NCI-H2081 (cell line): ENCODE data around the gene PEPD.

Source experiments
- DNase-seq, 2 experiments: peaks; one replicate each; lab custom pipeline; 2025; lab: John Stamatoyannopoulos, UW

Gene PEPD

DNA sequence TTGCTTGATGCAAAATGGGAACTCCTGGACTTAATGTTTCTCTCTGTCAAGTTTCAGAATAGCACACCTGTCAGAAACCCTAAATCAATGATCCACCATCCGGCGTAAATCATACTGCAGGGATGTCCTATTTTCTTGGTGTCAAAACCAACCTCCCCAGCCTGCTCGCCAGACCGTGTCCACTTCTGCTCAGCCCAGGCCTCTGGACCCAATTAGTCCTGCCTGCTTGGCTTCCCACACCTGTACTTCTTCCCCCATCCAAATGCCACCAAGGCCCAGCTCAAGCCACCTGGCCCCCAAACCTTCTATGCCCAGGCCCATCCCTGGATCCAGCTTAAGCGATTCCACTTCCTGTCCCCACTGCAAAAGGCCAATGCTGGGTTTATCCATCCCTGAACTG, 25.1 kb upstream of the PEPD start:
- no peak for DNase-seq

DNA sequence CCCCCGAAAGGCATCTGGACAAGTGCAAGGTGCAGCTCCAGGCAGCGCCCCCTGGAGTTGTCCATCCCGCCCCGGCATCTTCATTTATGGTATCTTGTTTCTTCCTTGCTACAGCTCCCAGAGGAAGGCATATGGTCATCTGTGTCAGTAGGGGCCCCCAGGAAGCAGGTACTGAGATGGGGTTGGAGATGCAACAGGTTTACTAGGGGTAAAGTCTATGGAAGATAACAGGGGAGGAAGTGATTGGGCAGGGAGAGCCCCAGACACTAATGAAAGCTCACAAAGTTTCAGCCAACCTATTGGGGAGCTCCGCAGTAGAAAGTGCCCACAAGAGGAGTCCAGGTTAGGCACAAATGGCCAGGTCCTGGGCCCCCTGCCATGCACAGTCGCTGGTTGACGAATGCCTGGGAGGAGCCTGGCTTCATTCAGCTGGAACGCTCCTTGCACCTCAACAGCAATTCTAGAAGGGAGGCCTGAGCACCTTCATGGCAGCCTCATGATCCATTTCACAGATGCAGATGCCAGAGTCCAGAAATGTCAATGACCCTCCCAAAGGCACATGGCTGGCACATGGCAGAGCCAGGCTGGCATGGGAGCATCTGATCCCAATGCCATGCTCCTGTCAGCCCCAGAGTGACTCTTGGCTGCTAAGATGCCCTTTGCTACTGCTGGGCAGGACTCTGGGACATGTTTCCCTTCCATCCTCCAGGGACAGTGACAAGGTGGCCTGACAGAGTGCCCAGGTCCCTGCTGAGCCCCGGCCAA, 23.8 kb upstream of the PEPD start:
- no peak for DNase-seq

GRCh38 chr19:33535226-33535625, 13.6 kb upstream of the PEPD start:
- no peak for DNase-seq

GRCh38 chr19:33532859-33533460, 11.4 kb upstream of the PEPD start:
- DNase-seq, result no peak

DNA sequence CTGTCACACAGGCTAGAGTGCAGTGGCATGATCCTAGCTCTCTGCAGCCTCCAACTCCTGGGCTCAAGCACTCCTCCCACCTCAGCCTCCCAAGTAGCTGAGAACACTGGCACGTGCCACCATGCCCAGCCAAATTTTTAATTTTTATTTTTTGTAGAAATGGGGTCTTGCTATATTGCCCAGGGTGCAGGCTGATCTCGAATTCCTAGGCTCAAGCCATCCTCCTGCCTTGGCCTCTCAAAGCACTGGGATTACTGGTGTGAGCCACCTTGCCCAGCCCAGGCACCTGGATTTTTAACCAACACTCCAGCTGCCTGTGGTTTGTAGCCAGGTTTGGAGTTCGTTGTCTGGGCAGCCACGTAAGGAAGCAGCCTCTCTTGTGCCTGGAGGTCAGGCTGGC, 9.3 kb upstream of the PEPD start:
- no peak for DNase-seq

DNA sequence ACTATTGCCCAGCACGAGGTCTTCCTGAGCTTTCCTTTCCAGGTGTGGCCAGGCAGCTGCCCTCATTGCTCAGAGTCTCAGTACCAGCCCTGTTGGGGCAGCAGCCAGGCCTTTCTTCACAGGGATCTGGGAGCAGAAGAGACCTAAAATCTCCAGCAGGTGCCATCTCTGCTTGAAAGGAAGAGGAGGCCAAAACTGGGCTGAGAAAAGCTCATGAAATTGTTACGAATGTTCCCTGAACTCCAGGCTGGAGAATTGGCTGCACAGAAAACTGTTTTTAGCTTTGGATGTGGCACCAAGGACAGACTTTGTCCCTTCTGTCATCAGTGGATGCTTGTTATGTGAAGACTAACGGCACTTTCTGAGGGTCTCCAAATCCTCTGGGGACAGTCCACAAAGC, 8.7 kb upstream of the PEPD start:
- DNase-seq, result no peak

GRCh38 chr19:33529094-33529676, 7.6 kb upstream of the PEPD start:
- no peak for DNase-seq

DNA sequence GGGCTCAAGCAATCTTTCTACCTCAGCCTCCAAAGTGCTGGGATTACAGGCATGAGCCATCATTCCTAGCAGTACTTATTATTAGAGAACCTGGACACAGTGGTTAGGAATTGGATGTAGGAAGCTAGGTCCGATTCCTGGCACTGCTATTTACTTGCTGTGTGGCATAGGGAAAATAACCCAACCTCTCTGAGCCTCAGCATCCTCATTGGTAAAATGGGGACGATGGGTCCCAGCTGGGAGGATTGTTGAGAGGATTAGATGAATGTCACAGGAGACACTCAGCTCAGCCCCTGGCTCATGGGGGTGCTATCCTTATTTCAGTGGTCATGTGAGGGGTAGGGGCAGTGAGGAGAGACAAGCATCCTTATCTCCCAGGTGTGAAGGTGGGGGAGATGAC, 6.8 kb upstream of the PEPD start:
- no peak for DNase-seq

GRCh38 chr19:33527125-33527524, 5.5 kb upstream of the PEPD start:
- no peak for DNase-seq

- no peak for DNase-seq
Observed at GRCh38 chr19:33524024-33524664, 2.6 kb upstream of the PEPD start.

DNA sequence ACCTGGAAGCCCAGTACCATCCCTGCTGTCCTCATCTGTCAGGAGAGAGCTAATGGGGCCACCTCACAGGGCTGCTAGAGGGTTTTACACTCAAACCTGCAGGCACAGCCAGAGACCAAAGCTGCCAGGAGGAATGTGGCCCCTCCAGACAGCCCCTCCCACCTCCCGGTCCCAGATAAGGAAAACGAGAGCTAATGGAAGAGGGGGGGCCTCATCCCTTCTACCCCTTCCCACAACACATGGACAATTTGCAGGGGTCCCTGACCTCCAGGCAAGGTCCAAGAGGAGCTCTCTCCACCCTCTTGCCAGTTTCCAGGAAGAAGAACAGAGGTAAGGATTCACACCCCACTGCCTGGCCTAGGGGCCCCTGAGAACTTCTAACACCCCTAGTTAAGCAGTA, 1.6 kb upstream of the PEPD start:
- no peak for DNase-seq

DNA sequence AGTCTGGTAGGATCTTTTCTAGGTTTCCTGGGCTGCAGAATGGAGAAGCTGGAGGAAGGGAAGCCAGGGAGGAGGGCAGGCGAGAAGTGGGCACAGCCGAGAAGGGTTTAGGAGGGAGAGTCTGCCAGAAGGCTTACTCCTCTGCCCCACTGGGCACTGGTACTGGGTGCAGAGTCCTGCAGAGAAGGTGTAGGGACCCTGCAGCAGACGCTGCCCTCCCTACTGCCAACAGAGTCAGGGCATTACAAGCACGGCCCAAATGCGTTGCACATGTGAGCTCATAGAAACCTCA, 726 bp upstream of the PEPD start:
- DNase-seq, result no peak

DNA sequence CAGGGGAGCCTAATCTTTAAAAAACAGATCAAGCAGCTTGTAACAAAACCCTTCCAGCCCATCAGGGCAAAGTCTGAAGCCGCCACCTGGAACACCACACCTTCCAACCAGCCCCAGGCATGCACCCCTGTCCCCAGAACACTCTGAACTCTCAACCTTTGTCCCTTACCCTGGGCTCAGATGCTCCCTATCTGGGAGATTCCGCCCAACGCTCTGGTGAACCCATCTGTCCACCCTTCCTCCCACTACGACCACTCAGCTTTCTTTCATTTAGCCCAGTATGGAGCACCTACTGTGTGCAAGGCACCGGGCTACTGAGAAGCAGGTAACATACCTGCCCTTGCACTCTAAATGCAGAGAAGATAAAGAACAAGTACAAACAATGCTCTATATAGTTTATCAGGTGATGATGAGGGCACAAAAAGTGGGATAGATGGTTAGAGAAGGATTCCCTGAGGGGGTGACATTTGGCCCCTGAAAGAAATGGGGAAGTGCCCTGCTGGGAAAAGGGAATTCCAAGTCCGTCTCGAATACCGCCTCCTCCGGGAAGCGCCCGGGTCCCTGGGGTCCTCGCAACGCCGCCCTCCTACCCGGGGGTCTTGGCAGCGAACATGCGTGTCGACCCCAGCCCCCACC, 629 bp downstream of the PEPD start:
- no peak for DNase-seq

- DNase-seq, result no peak
Observed at GRCh38 chr19:33520048-33520643, 1.4 kb downstream of the PEPD start.

DNA sequence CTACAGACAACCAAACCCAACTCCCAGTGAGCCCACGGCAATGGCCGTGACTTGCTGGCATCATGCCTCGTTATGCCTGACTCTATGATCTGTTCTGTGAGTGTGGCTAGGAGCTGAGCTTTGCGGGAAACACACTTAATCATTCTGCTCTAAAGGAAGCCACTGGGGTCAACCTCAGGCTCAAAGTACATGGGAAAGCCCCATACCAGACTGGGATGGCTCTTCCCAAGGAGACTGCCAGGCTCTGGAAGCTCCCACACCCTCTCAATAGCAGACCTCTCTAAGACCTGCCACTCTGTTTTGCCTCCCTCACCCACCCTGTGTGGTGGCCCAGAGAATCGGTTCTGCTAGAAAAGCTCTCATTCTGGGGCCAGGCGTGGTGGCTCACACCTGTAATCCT, 2.2 kb downstream of the PEPD start:
- no peak for DNase-seq

DNA sequence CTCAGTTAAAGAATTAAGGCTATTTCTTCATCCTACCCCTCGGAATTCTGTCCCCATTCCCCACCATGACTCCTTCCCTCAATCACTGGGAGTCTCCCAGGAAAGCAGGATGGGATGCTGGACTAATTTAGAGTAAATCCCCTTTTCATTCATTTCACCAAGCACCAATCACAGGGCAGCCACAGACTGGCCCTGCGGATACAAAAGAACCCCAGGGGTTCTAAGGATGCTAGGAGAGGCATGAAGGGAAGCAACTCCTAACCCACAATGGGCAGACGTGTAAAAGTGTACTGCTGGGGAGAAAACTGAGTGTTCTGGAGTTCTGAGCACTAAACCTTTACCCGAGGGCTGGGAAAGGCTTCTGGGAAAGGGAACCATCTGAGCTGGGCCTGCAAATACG, 3.0 kb downstream of the PEPD start:
- DNase-seq, result no peak

- no peak for DNase-seq
Observed at GRCh38 chr19:33517922-33518321, 3.7 kb downstream of the PEPD start.

- DNase-seq, result no peak
Observed at GRCh38 chr19:33515921-33516320, 5.7 kb downstream of the PEPD start.

GRCh38 chr19:33514885-33515551, 6.6 kb downstream of the PEPD start:
- DNase-seq, result no peak

- DNase-seq, result no peak
Observed at GRCh38 chr19:33513424-33513823, 8.2 kb downstream of the PEPD start.

- DNase-seq, result no peak
Observed at GRCh38 chr19:33512580-33513137, 8.9 kb downstream of the PEPD start.

DNA sequence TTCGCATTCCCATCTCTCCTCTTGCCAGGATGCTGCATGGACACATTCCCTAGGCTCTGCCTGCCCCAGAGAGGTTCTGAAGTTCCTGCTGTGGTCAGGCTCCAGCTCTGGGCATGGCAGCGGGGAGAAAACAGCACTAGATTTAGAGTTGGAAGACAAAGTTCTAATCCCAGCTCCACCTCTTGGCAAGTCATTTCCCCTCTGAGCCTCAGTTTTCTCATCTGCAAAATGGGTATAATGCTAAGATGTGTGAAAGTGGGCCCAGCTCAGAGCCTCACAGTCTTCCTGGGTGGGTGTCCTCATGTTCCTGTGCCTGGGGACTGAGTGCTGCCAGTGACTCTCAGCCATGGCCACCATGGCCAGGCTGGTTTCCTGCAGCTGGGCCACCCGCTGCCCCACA, 9.6 kb downstream of the PEPD start:
- DNase-seq, result no peak
